SK-N-SH (cell line): Measurements from ENCODE around the gene OPCML. TPM values are rescaled to one million over a fixed set of nuclear protein-coding genes. Genes with fewer than 3 reads are reported as not detected.
A peak's percentile ranks its signal among the peaks of the same experiment; 100 is the strongest.

Source experiments
- CHD2 ChIP-seq: fragments of 150-350 bp; IDR thresholded peaks from 2 replicates; pipeline ENCODE4 v1.6.1; 2018; ENCODE audit warnings: low read length; ENCODE audit not compliant: partially characterized antibody
- ELF1 ChIP-seq: IDR thresholded peaks from 2 replicates; pipeline ENCODE4 v1.4.0; 2012
- EP300 ChIP-seq, 2 experiments: IDR thresholded peaks; 2 replicates each; pipeline versions ENCODE4 v1.4.0 to v1.6.1; 2012; ENCODE audit warnings: borderline replicate concordance in 1 of 2, low read depth in 1 of 2, low read length in 1 of 2
- FOSL2 ChIP-seq: IDR thresholded peaks from 2 replicates; pipeline ENCODE4 v1.4.0; 2012; ENCODE audit warnings: low read depth, mild to moderate bottlenecking, moderate library complexity, borderline replicate concordance
- FOXJ3 ChIP-seq: sonication (generic); formaldehyde crosslinking; IDR thresholded peaks from 2 replicates; pipeline ENCODE4 v1.5.1; 2020; ENCODE audit warnings: mild to moderate bottlenecking, missing genetic modification reagents
- FOXM1 ChIP-seq: IDR thresholded peaks from 2 replicates; pipeline ENCODE4 v1.4.0; 2012; ENCODE audit warnings: low read depth, mild to moderate bottlenecking
- GABPA ChIP-seq: IDR thresholded peaks from 2 replicates; pipeline ENCODE4 v1.4.0; 2012; ENCODE audit warnings: low read depth, mild to moderate bottlenecking
- JUND ChIP-seq: IDR thresholded peaks from 2 replicates; pipeline ENCODE4 v1.4.0; 2012
- MEF2A ChIP-seq: IDR thresholded peaks from 2 replicates; pipeline ENCODE4 v1.4.0; 2012; ENCODE audit warnings: low read depth, borderline replicate concordance
- MXI1 ChIP-seq: IDR thresholded peaks from 2 replicates; pipeline ENCODE4 v1.6.1; 2012; ENCODE audit warnings: mild to moderate bottlenecking, low read depth, low read length, improper control_type of control experiment
- NRF1 ChIP-seq: IDR thresholded peaks from 2 replicates; pipeline ENCODE4 v1.6.1; 2012; ENCODE audit warnings: low read depth, mild to moderate bottlenecking, low read length
- RAD21 ChIP-seq: IDR thresholded peaks from 2 replicates; pipeline ENCODE4 v1.6.1; 2012; ENCODE audit warnings: mild to moderate bottlenecking, low read length
- RCOR1 ChIP-seq: fragments of 150-350 bp; IDR thresholded peaks from 2 replicates; pipeline ENCODE4 v1.6.1; 2017; ENCODE audit warnings: antibody characterized with exemption, low read length
- SIN3A ChIP-seq: IDR thresholded peaks from 2 replicates; pipeline ENCODE4 v1.6.1; 2012; ENCODE audit warnings: low read depth, mild to moderate bottlenecking, low read length, moderate library complexity, borderline replicate concordance
- SMC3 ChIP-seq: IDR thresholded peaks from 2 replicates; pipeline ENCODE4 v1.6.1; 2012; ENCODE audit warnings: low read depth, low read length, improper control_type of control experiment
- TCF12 ChIP-seq: IDR thresholded peaks from 2 replicates; pipeline ENCODE4 v1.4.0; 2012
- YY1 ChIP-seq: IDR thresholded peaks from 2 replicates; pipeline ENCODE4 v1.4.0; 2012; ENCODE audit warnings: low read depth, mild to moderate bottlenecking
- polyA plus RNA-seq, 3 experiments: library from polyadenylated mRNA; depleted of rRNA; stranded (reverse); fragments of >200 nt; gene quantifications; 2 replicates each; pipeline ENCODE4 v1.2.3, GENCODE V29; 2012
- TF ChIP-seq, protein P1 (sequence below): fragments of 150-350 bp; IDR thresholded peaks from 2 replicates; pipeline ENCODE4 v1.6.1; 2017; ENCODE audit warnings: antibody characterized with exemption, low read length, low read depth, borderline replicate concordance
- TF ChIP-seq, protein P2 (sequence below): fragments of 200-600 bp; sonication (generic); IDR thresholded peaks from 2 replicates; pipeline ENCODE4 v1.6.1; 2017; ENCODE audit warnings: antibody characterized with exemption, mild to moderate bottlenecking, moderate library complexity
- TF ChIP-seq, protein P3 (sequence below): IDR thresholded peaks from 2 replicates; pipeline ENCODE4 v1.4.0; 2012; ENCODE audit warnings: low read depth, borderline replicate concordance

OPCML gene
- polyA plus RNA-seq, 1 of the 3 experiments (the other 2 are of a cell fraction): not detected

DNA sequence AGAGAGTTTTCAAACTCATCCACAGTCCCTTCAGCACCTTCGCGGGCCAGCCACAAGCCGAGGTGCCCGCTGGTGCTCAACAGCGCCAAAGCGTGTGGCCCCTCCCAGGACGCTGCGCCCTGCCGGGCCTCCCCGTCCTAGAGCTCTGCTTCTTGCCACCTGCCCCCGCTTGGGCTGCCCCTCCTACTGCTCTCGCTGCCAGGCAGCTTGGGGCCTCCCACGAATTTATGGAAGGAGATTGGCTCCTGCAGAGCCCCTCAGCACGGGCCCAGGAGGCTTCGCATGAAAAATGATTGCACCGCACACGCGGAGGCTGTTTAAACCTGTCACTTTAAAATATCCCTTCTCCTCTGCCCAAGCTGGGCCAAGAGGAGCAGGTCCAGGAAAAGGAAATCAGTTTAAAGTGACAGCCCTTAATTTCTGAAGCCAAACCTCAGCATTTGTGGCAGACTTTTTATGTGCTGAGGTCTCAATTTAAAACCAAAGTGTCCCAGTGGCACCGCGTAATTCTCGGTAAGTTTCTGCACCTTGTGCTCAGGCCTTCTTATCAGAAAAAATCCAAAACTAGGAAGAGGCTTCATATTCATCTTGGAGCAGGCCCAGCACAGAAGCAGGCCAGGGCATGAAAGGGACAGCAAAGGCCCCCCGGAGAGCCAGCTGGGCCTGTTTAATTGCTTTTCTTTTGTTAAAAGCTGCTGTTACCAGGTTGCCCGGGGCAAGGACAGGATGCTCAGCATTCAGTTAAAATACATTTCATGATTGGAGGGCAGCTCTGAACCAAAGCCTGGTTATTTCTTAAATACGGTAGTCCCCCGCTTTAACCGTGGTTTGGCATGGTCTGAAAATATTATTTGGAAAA, 303.6 kb downstream of the OPCML start (continued):
- TF ChIP-seq SIN3A (no peak), YY1 (no peak), RAD21 (no peak; the same call in 1 of the 2 replicates), MXI1 (no peak; the same call in 1 of the 2 replicates), ELF1 (no peak), MEF2A (no peak), FOXJ3 (CRISPR knock-in tag) (no peak), TCF12 (no peak), CHD2 (no peak), RCOR1 (peak; percentile 76), JUND (no peak), GABPA (no peak), FOSL2 (no peak), SMC3 (no peak), NRF1 (no peak), EP300 (IDR thresholded peaks at IDR 0.05; ENCODE audit: borderline replicate concordance in 1 of 2, low read depth in 1 of 2, low read length in 1 of 2) (peak in 1 of 2 experiments; percentile 74; a peak in 1 of 4 replicates), FOXM1 (no peak)
- TF ChIP-seq, protein P1, sequence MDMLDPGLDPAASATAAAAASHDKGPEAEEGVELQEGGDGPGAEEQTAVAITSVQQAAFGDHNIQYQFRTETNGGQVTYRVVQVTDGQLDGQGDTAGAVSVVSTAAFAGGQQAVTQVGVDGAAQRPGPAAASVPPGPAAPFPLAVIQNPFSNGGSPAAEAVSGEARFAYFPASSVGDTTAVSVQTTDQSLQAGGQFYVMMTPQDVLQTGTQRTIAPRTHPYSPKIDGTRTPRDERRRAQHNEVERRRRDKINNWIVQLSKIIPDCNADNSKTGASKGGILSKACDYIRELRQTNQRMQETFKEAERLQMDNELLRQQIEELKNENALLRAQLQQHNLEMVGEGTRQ: no peak
- TF ChIP-seq, protein P2, sequence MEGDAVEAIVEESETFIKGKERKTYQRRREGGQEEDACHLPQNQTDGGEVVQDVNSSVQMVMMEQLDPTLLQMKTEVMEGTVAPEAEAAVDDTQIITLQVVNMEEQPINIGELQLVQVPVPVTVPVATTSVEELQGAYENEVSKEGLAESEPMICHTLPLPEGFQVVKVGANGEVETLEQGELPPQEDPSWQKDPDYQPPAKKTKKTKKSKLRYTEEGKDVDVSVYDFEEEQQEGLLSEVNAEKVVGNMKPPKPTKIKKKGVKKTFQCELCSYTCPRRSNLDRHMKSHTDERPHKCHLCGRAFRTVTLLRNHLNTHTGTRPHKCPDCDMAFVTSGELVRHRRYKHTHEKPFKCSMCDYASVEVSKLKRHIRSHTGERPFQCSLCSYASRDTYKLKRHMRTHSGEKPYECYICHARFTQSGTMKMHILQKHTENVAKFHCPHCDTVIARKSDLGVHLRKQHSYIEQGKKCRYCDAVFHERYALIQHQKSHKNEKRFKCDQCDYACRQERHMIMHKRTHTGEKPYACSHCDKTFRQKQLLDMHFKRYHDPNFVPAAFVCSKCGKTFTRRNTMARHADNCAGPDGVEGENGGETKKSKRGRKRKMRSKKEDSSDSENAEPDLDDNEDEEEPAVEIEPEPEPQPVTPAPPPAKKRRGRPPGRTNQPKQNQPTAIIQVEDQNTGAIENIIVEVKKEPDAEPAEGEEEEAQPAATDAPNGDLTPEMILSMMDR: no peak
- TF ChIP-seq, protein P3, sequence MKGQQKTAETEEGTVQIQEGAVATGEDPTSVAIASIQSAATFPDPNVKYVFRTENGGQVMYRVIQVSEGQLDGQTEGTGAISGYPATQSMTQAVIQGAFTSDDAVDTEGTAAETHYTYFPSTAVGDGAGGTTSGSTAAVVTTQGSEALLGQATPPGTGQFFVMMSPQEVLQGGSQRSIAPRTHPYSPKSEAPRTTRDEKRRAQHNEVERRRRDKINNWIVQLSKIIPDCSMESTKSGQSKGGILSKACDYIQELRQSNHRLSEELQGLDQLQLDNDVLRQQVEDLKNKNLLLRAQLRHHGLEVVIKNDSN: no peak
